KMS-11 (cell line): ENCODE data around the gene SHBG.
A peak's percentile ranks its signal among the peaks of the same experiment; 100 is the strongest.

Experiments used
- H2AFZ ChIP-seq: fragments of 200-600 bp; sonication (generic); 2 replicates; pipeline ENCODE4 v1.6.1; 2016; ENCODE audit warnings: antibody characterized with exemption, mixed run types, low read depth
- H3K27ac ChIP-seq: fragments of 200-600 bp; sonication (generic); 2 replicates; pipeline ENCODE4 v1.6.1; 2016; ENCODE audit warnings: mild to moderate bottlenecking, mixed run types
- H3K27me3 ChIP-seq: fragments of 200-600 bp; sonication (generic); 2 replicates; pipeline ENCODE4 v1.6.1; 2017; ENCODE audit warnings: mild to moderate bottlenecking, low read depth, mixed run types, moderate library complexity; ENCODE audit not compliant: insufficient read depth
- H3K36me3 ChIP-seq: fragments of 200-600 bp; sonication (generic); 2 replicates; pipeline ENCODE4 v1.6.1; 2017; ENCODE audit warnings: mild to moderate bottlenecking, mixed run types; ENCODE audit not compliant: insufficient read depth
- H3K4me1 ChIP-seq: fragments of 200-600 bp; sonication (generic); 2 replicates; pipeline ENCODE4 v1.6.1; 2016; ENCODE audit warnings: mild to moderate bottlenecking, low read depth, mixed run types; ENCODE audit not compliant: poor library complexity, severe bottlenecking
- H3K4me2 ChIP-seq: fragments of 200-600 bp; sonication (generic); 2 replicates; pipeline ENCODE4 v1.7.0; 2016; ENCODE audit warnings: mild to moderate bottlenecking, mixed run types
- H3K4me3 ChIP-seq: fragments of 200-600 bp; sonication (generic); IDR thresholded peaks from 2 replicates; pipeline ENCODE4 v1.6.1; 2017; ENCODE audit warnings: low read depth, low read length, mixed read lengths; ENCODE audit not compliant: insufficient read depth
- H3K79me2 ChIP-seq: fragments of 200-600 bp; sonication (generic); 2 replicates; pipeline ENCODE4 v1.6.1; 2016; ENCODE audit warnings: low read depth, mixed run types; ENCODE audit not compliant: insufficient read depth
- H3K9ac ChIP-seq: fragments of 200-600 bp; sonication (generic); 2 replicates; pipeline ENCODE4 v1.6.1; 2016; ENCODE audit warnings: mild to moderate bottlenecking, mixed run types
- H4K20me1 ChIP-seq: fragments of 200-600 bp; sonication (generic); 2 replicates; pipeline ENCODE4 v1.6.1; 2016; ENCODE audit warnings: mild to moderate bottlenecking, mixed run types; ENCODE audit not compliant: insufficient read depth
- CTCF ChIP-seq: fragments of 200-600 bp; sonication (generic); conservative IDR thresholded peaks from 2 replicates; pipeline ENCODE4 v1.6.1; 2017; ENCODE audit warnings: low read depth, mild to moderate bottlenecking, antibody characterized with exemption, low read length, moderate library complexity, mixed read lengths

The SHBG gene

GRCh38 chr17:7629939-7630571, at the start of gene SHBG:
Gene SHBG, plus strand, starts transcription at chr17:7630135. Its CDS starts 38 bp downstream, at chr17:7630173.
- peaks cover 3% of the 10 kb centered on the region for H3K4me1 ChIP-seq
- no peaks in the 10 kb centered on the region for H3K79me2 ChIP-seq
- no peak within 1 kb of the TSS for H3K9ac ChIP-seq
- H3K4me2 ChIP-seq = no peak within 1 kb of the TSS
- no peaks in the 10 kb centered on the region for H3K36me3 ChIP-seq
- no peak within 1 kb of the TSS for H2AFZ ChIP-seq
- no peak for TF ChIP-seq CTCF
- H4K20me1 ChIP-seq = no peaks in the 10 kb centered on the region
- H3K27me3 ChIP-seq = no peaks in the 10 kb centered on the region
- H3K4me3 ChIP-seq = no peak within 1 kb of the TSS
- H3K27ac ChIP-seq = no peak within 1 kb of the TSS

- Histone ChIP-seq H3K36me3 (no peaks in the 10 kb centered on the region), H3K9ac (no peak overlapping the region), H4K20me1 (no peaks in the 10 kb centered on the region), H3K27ac (no peak overlapping the region), H2AFZ (no peak overlapping the region), H3K79me2 (0 out of 2 replicates have a peak, but pooled peaks cover under 1% of the 10 kb centered on the region), H3K4me2 (no peak overlapping the region), H3K4me1 (peaks cover 11% of the 10 kb centered on the region), H3K27me3 (no peaks in the 10 kb centered on the region), H3K4me3 (no peak overlapping the region)
- TF ChIP-seq CTCF = no peak
These were observed 49.0 kb upstream of the SHBG start for GRCh38 chr17:7580604-7581575.

GRCh38 chr17:7582396-7583252, 47.3 kb upstream of the SHBG start:
- Histone ChIP-seq H3K27me3 (no peaks in the 10 kb centered on the region), H3K9ac (no peak overlapping the region), H3K4me1 (peaks cover 11% of the 10 kb centered on the region), H3K79me2 (no peaks in the 10 kb centered on the region), H3K4me3 (no peak overlapping the region), H3K4me2 (no peak overlapping the region), H4K20me1 (no peaks in the 10 kb centered on the region), H3K36me3 (no peaks in the 10 kb centered on the region), H2AFZ (no peak overlapping the region), H3K27ac (no peak overlapping the region)
- no peak for TF ChIP-seq CTCF

GRCh38 chr17:7583253-7584109, 46.5 kb upstream of the SHBG start, which contains the start of gene MPDU1:
Gene MPDU1, plus strand, starts transcription at chr17:7583852. Its CDS starts 11 bp downstream, at chr17:7583863.
- Histone ChIP-seq H2AFZ (0 out of 2 replicates have a peak within 1 kb of the TSS, but pooled peaks have one; percentile 26), H3K4me3 (no peak within 1 kb of the TSS)

More at GRCh38 chr17:7583253-7584109, 46.5 kb upstream of the SHBG start, which contains the start of gene MPDU1:
- peaks cover 11% of the 10 kb centered on the region for H3K4me1 ChIP-seq
- H3K4me2 ChIP-seq = no peak within 1 kb of the TSS; the same call in none of the 2 replicates
- no peaks in the 10 kb centered on the region for H4K20me1 ChIP-seq
- no peaks in the 10 kb centered on the region for H3K79me2 ChIP-seq
- no peaks in the 10 kb centered on the region for H3K27me3 ChIP-seq
- no peak for TF ChIP-seq CTCF
- peak within 1 kb of the TSS; percentile 89 for H3K27ac ChIP-seq
- no peaks in the 10 kb centered on the region for H3K36me3 ChIP-seq
- peak within 1 kb of the TSS; percentile 92 for H3K9ac ChIP-seq
